ENCODE measurements around the gene TMEM52. TPM values are rescaled to one million over a fixed set of nuclear protein-coding genes. Genes with fewer than 3 reads are reported as not detected.

Gene TMEM52
- total RNA-seq, 4 donors from 2014 or later, result 0.40 to 3.1 (median 1.8) TPM

DNA sequence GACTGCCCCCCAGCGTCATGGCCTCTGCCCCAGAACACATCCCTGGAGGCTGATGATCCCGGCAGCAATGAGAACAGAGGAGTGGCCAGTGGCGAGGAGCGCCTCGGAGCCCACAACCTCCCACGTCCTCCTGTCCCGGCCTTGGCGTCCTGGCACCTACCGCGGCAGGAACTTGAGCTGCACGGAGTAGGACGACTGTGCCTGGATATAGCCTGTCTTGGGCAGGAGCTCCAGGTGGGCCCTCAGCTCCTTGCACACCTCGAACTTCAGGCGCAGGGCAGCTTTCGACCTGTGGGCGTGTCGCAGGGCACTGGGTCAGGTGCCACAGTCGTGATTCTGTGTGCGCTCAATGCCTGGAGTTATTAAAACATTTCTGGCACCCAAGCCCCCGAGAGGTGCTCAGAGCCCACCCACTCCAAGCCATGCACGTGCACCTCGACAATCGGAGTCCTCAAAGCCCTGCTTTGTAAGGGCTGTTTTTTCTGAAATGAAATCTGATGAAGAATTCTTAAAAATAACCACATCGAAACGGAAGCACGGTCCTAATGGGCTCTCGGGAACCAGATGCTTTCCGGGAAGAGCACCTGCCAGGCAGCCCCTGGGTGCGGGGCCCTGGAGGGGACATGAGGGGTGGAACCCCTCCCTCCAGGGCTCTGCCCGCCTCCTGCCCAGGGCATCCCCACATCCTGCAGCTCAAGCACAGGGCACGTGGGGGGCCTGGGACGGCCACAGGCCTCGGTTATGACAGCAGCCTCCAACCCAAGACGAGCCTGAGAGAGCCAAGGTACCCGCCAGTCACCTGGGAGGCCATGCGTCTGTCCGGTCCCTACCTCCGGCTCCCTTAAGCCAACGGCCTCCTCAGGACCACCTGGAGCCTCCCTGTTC is 23.0 kb upstream of the TMEM52 start:
- H3K27me3 ChIP-seq, result peaks cover 76% of the 10 kb centered on the region
- TF ChIP-seq POLR2A (IDR thresholded peaks at IDR 0.05) (no peak), EP300 (IDR thresholded peaks at IDR 0.05) (no peak), POLR2AphosphoS5 (IDR thresholded peaks at IDR 0.05) (no peak)
- TF ChIP-seq, protein P1, sequence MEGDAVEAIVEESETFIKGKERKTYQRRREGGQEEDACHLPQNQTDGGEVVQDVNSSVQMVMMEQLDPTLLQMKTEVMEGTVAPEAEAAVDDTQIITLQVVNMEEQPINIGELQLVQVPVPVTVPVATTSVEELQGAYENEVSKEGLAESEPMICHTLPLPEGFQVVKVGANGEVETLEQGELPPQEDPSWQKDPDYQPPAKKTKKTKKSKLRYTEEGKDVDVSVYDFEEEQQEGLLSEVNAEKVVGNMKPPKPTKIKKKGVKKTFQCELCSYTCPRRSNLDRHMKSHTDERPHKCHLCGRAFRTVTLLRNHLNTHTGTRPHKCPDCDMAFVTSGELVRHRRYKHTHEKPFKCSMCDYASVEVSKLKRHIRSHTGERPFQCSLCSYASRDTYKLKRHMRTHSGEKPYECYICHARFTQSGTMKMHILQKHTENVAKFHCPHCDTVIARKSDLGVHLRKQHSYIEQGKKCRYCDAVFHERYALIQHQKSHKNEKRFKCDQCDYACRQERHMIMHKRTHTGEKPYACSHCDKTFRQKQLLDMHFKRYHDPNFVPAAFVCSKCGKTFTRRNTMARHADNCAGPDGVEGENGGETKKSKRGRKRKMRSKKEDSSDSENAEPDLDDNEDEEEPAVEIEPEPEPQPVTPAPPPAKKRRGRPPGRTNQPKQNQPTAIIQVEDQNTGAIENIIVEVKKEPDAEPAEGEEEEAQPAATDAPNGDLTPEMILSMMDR (IDR thresholded peaks at IDR 0.05), result no peak
- ATAC-seq, result no peak

DNA sequence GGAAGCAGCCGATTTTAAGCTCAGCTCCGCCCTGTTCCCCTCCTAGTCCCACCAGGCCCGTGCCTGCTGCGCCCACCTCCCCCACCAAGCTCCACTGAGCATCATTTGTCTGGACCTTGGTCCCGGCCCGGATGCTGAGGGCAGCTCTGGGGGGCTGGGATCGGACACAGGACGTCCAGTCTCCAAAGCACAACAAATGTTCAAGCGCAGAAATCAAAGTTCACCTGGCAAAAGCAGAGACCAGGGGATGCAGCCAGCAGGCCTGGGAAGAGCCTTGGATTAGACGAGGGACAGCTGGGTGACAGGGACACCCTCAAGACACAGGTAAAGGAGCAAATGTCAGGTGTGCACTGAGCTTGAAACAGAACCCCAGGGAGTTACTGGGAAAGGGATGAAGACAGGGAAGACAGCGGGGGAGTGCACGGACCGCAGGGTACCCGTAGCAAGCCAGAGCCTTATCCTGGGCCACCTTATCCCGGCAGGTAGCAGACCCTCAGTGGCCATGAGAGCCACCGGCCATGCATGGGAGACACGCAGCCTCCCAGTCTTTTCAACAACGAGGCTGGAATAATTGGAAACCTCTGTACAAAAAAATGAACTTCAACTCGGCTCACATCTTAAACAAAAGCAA is 22.2 kb upstream of the TMEM52 start:
- H3K4me3 ChIP-seq, result no peak overlapping the region
- H3K27me3 ChIP-seq, result peaks cover 77% of the 10 kb centered on the region
- 60 to 64% methylated on average over 9 of the region's 19 CpGs for WGBS, 2 donors (ENCODE audit: low coverage in 1 of 2)
- no peaks in the 10 kb centered on the region for H3K36me3 ChIP-seq
- ATAC-seq, result no peak
- no peak overlapping the region for H3K27ac ChIP-seq
- TF ChIP-seq POLR2AphosphoS5 (IDR thresholded peaks at IDR 0.05), result no peak
- TF ChIP-seq, protein P1 (IDR thresholded peaks at IDR 0.05), result no peak
- no peak for TF ChIP-seq EP300 (IDR thresholded peaks at IDR 0.05)
- no peak for TF ChIP-seq POLR2A (IDR thresholded peaks at IDR 0.05)
- H3K4me1 ChIP-seq, result peaks cover 0 to 10% (median 6%) of the 10 kb centered on the region in 3 donors
- no peaks in the 10 kb centered on the region for H3K9me3 ChIP-seq

More for the DNA sequence above, 23.0 kb upstream of the TMEM52 start:
- no peaks in the 10 kb centered on the region for H3K36me3 ChIP-seq
- WGBS, 2 donors (ENCODE audit: low coverage in 1 of 2), result 60 to 80% methylated on average over 1 to 3 of the region's 39 CpGs
- peaks cover 0 to 18% (median 6%) of the 10 kb centered on the region in 3 donors for H3K4me1 ChIP-seq
- no peaks in the 10 kb centered on the region for H3K9me3 ChIP-seq
- H3K27ac ChIP-seq, result no peak overlapping the region
- no peak overlapping the region for H3K4me3 ChIP-seq

- Histone ChIP-seq H3K27ac (no peak overlapping the region), H3K36me3 (no peaks in the 10 kb centered on the region), H3K27me3 (peaks cover 77% of the 10 kb centered on the region), H3K4me3 (no peak overlapping the region), H3K4me1 (peaks cover 0 to 9% (median 6%) of the 10 kb centered on the region in 3 donors), H3K9me3 (no peaks in the 10 kb centered on the region)
- 60% methylated on average over 1 of the region's 12 CpGs; no CpG with 5 or more reads in 1 of the 2 donors for whole genome bisulfite sequencing, 2 donors (ENCODE audit: low coverage in 1 of 2)
- ATAC-seq, result no peak
- TF ChIP-seq POLR2A (IDR thresholded peaks at IDR 0.05) (no peak), POLR2AphosphoS5 (IDR thresholded peaks at IDR 0.05) (no peak), EP300 (IDR thresholded peaks at IDR 0.05) (no peak)
- TF ChIP-seq, protein P1 (IDR thresholded peaks at IDR 0.05), result no peak
Measured at GRCh38 chr1:1940123-1940425, 21.0 kb upstream of the TMEM52 start.

- H3K4me3 ChIP-seq, result no peak overlapping the region
- ATAC-seq, result no peak
- WGBS, 2 donors (ENCODE audit: low coverage in 1 of 2), result 83% methylated on average over 4 to 5 of the region's 28 CpGs
- no peaks in the 10 kb centered on the region for H3K36me3 ChIP-seq
- peaks cover 75% of the 10 kb centered on the region for H3K27me3 ChIP-seq
- no peaks in the 10 kb centered on the region for H3K9me3 ChIP-seq
- H3K4me1 ChIP-seq, result peaks cover 0 to 9% (median 6%) of the 10 kb centered on the region in 3 donors
- H3K27ac ChIP-seq, result no peak overlapping the region
- no peak for TF ChIP-seq POLR2A (IDR thresholded peaks at IDR 0.05)
- TF ChIP-seq EP300 (IDR thresholded peaks at IDR 0.05), result no peak
- no peak for TF ChIP-seq POLR2AphosphoS5 (IDR thresholded peaks at IDR 0.05)
- TF ChIP-seq, protein P1 (IDR thresholded peaks at IDR 0.05), result no peak
Measured at GRCh38 chr1:1939296-1940122, 20.4 kb upstream of the TMEM52 start.

Data from gastroesophageal sphincter (tissue), 4 donors.